Stimulated activated CD4-positive, alpha-beta T cell treated with anti-CD3 and anti-CD28 coated beads, Interleukin-4, amount 100 ng/mL, for 48 hours (primary cell): ENCODE data around the gene SLC66A1.

Experiments
- DNase-seq, 2 donors: peaks; one replicate each; pipeline ENCODE4 v3.0.0-alpha.2; 2020; ENCODE audit warnings: low read depth in 2 of 2

SLC66A1 gene

GRCh38 chr1:19376428-19377372, 64.6 kb downstream of the SLC66A1 start:
- no peak for DNase-seq

- peak in 1 of 2 donors; percentile 19 for DNase-seq
Measured at GRCh38 chr1:19377812-19378718, 65.9 kb downstream of the SLC66A1 start.
